Activated CD8-positive, alpha-beta memory T cell treated with anti-CD3 and anti-CD28 coated beads, Interleukin-2, amount 10 ng/mL, durations not matched to agents 7 days and 5 days (primary cell): Measurements from ENCODE around the gene CDH3. TPM values are rescaled to one million over a fixed set of nuclear protein-coding genes. Genes with fewer than 3 reads are reported as not detected.

ENCODE experiments used
- ATAC-seq: fragments of 150-1000 bp; cut with Tn5 transposase; one replicate; pipeline ENCODE4 v1.10.0; 2021; ENCODE audit warnings: moderate library complexity
- CTCF ChIA-PET: fragments of 350-600 bp; sonication (Branson Sonifier 250); formaldehyde crosslinking; loops from one replicate; lab custom pipeline; 2021; ENCODE audit warnings: antibody characterized with exemption; lab: Charles Lee
- DNase-seq: peaks from one replicate; pipeline ENCODE4 v3.0.0-alpha.2; 2020
- H3K27ac Mint-ChIP-seq: one replicate; pipeline ENCODE4 v1.8.0; 2021; ENCODE audit warnings: mild to moderate bottlenecking, mixed read lengths
- H3K27me3 Mint-ChIP-seq: one replicate; pipeline ENCODE4 v1.8.0; 2021; ENCODE audit warnings: mixed read lengths
- H3K36me3 Mint-ChIP-seq: one replicate; pipeline ENCODE4 v1.8.0; 2021; ENCODE audit warnings: mild to moderate bottlenecking, mixed read lengths
- H3K4me1 Mint-ChIP-seq: one replicate; pipeline ENCODE4 v1.8.0; 2021; ENCODE audit warnings: mixed read lengths
- H3K4me3 Mint-ChIP-seq: one replicate; pipeline ENCODE4 v1.8.0; 2021; ENCODE audit warnings: mild to moderate bottlenecking, moderate library complexity, mixed read lengths
- H3K9me3 Mint-ChIP-seq: one replicate; pipeline ENCODE4 v1.8.0; 2022; ENCODE audit warnings: low read depth, mixed read lengths
- total RNA-seq, 2 experiments: library from RNA; stranded (reverse); gene quantifications; one replicate each; pipeline ENCODE4 v1.2.3, GENCODE V29; 2021

CDH3 gene
- total RNA-seq, 2 experiments from 2014 or later: 0.73 TPM; not detected in 1

- ATAC-seq: no peak
- CTCF ChIA-PET: no interaction called here
These were observed 4.1 kb upstream of the CDH3 start for GRCh38 chr16:68640972-68641371.

GRCh38 chr16:68642047-68642435 lies 3.1 kb upstream of the CDH3 start:
- CTCF ChIA-PET: no interaction called here
- no peak overlapping the region for H3K27ac Mint-ChIP-seq
- H3K36me3 Mint-ChIP-seq: peaks cover 3% of the 10 kb centered on the region
- H3K27me3 Mint-ChIP-seq: peaks cover 57% of the 10 kb centered on the region
- H3K4me3 Mint-ChIP-seq: no peak overlapping the region
- H3K4me1 Mint-ChIP-seq: peaks cover 6% of the 10 kb centered on the region
- ATAC-seq (no peak), DNase-seq (no peak)
- peaks cover 5% of the 10 kb centered on the region for H3K9me3 Mint-ChIP-seq

More at GRCh38 chr16:68640972-68641371, 4.1 kb upstream of the CDH3 start:
- Mint-ChIP-seq H3K27me3 (peaks cover 48% of the 10 kb centered on the region), H3K4me3 (no peak overlapping the region), H3K36me3 (peaks cover 3% of the 10 kb centered on the region), H3K9me3 (peaks cover 5% of the 10 kb centered on the region), H3K4me1 (peaks cover 6% of the 10 kb centered on the region), H3K27ac (no peak overlapping the region)
- DNase-seq: no peak

GRCh38 chr16:68642436-68643101 lies 2.5 kb upstream of the CDH3 start:
- no peak for DNase-seq

GRCh38 chr16:68643227-68643626 lies 1.9 kb upstream of the CDH3 start:
- peaks cover 5% of the 10 kb centered on the region for H3K9me3 Mint-ChIP-seq
- CTCF ChIA-PET: no interaction called here
- H3K27ac Mint-ChIP-seq: no peak overlapping the region
- peaks cover 69% of the 10 kb centered on the region for H3K27me3 Mint-ChIP-seq
- no peak for ATAC-seq
- peaks cover 3% of the 10 kb centered on the region for H3K36me3 Mint-ChIP-seq
- H3K4me1 Mint-ChIP-seq: peaks cover 12% of the 10 kb centered on the region
- DNase-seq: no peak
- no peak overlapping the region for H3K4me3 Mint-ChIP-seq

More at GRCh38 chr16:68642436-68643101, 2.5 kb upstream of the CDH3 start:
- Mint-ChIP-seq H3K9me3 (peaks cover 5% of the 10 kb centered on the region), H3K27me3 (peaks cover 62% of the 10 kb centered on the region), H3K4me3 (no peak overlapping the region), H3K27ac (no peak overlapping the region), H3K4me1 (peaks cover 10% of the 10 kb centered on the region), H3K36me3 (peaks cover 3% of the 10 kb centered on the region)
- no peak for ATAC-seq
- CTCF ChIA-PET: no interaction called here

GRCh38 chr16:68643847-68644246 lies 1.3 kb upstream of the CDH3 start:
- H3K4me3 Mint-ChIP-seq: no peak overlapping the region
- DNase-seq: no peak

GRCh38 chr16:68644296-68644695 lies 814 bp upstream of the CDH3 start:
- Mint-ChIP-seq H3K36me3 (peaks cover 3% of the 10 kb centered on the region), H3K27me3 (peaks cover 76% of the 10 kb centered on the region), H3K27ac (no peak overlapping the region), H3K4me1 (peaks cover 12% of the 10 kb centered on the region), H3K9me3 (peaks cover 5% of the 10 kb centered on the region), H3K4me3 (no peak overlapping the region)
- DNase-seq (no peak), ATAC-seq (no peak)
- CTCF ChIA-PET: interaction anchor here (1.3 to 1.5 kb wide), 2 partner anchors 109 to 114 kb away, joined by 3 read pairs; no protein-coding TSS in a partner anchor

More at GRCh38 chr16:68643847-68644246, 1.3 kb upstream of the CDH3 start:
- Mint-ChIP-seq H3K4me1 (peaks cover 12% of the 10 kb centered on the region), H3K27ac (no peak overlapping the region), H3K36me3 (peaks cover 3% of the 10 kb centered on the region), H3K9me3 (peaks cover 5% of the 10 kb centered on the region), H3K27me3 (peaks cover 72% of the 10 kb centered on the region)
- ATAC-seq: no peak
- CTCF ChIA-PET: interaction anchor here (1.3 kb wide), 1 partner anchor 108 kb away, joined by 3 read pairs; no protein-coding TSS in a partner anchor

- H3K4me3 Mint-ChIP-seq: no peak overlapping the region
These were observed 631 bp downstream of the CDH3 start for GRCh38 chr16:68645494-68646388.

GRCh38 chr16:68646953-68647659 lies 2.0 kb downstream of the CDH3 start:
- no peak for ATAC-seq
- Mint-ChIP-seq H3K4me3 (no peak overlapping the region), H3K27me3 (peaks cover 72% of the 10 kb centered on the region), H3K27ac (no peak overlapping the region), H3K9me3 (peaks cover 2% of the 10 kb centered on the region), H3K36me3 (no peaks in the 10 kb centered on the region), H3K4me1 (peaks cover 11% of the 10 kb centered on the region)
- CTCF ChIA-PET: interaction anchor here (1.3 to 1.9 kb wide), 2 partner anchors 117 to 126 kb away, joined by 3 to 6 read pairs; no protein-coding TSS in a partner anchor
- DNase-seq: no peak

More at GRCh38 chr16:68645494-68646388, 631 bp downstream of the CDH3 start:
- peaks cover 78% of the 10 kb centered on the region for H3K27me3 Mint-ChIP-seq
- DNase-seq: no peak
- H3K4me1 Mint-ChIP-seq: peaks cover 12% of the 10 kb centered on the region
- peaks cover 5% of the 10 kb centered on the region for H3K9me3 Mint-ChIP-seq
- no peak for ATAC-seq
- CTCF ChIA-PET: interaction anchor here (1.5 kb wide), 1 partner anchor 115 kb away, joined by 3 read pairs; no protein-coding TSS in a partner anchor
- no peak overlapping the region for H3K27ac Mint-ChIP-seq
- H3K36me3 Mint-ChIP-seq: peaks cover 3% of the 10 kb centered on the region

- DNase-seq: no peak
- peaks cover 6% of the 10 kb centered on the region for H3K4me1 Mint-ChIP-seq
- H3K36me3 Mint-ChIP-seq: no peaks in the 10 kb centered on the region
- H3K27ac Mint-ChIP-seq: no peak overlapping the region
- peaks cover 37% of the 10 kb centered on the region for H3K27me3 Mint-ChIP-seq
- H3K9me3 Mint-ChIP-seq: no peaks in the 10 kb centered on the region
- ATAC-seq: no peak
- no peak overlapping the region for H3K4me3 Mint-ChIP-seq
- CTCF ChIA-PET: no interaction called here
These were observed 6.0 kb downstream of the CDH3 start for GRCh38 chr16:68651136-68651535.

- Mint-ChIP-seq H3K27me3 (peaks cover 21% of the 10 kb centered on the region), H3K4me1 (peaks cover 1% of the 10 kb centered on the region), H3K9me3 (no peaks in the 10 kb centered on the region), H3K4me3 (no peak overlapping the region), H3K36me3 (no peaks in the 10 kb centered on the region), H3K27ac (no peak overlapping the region)
- CTCF ChIA-PET: no interaction called here
- DNase-seq (no peak), ATAC-seq (no peak)
These were observed 7.5 kb downstream of the CDH3 start for GRCh38 chr16:68652659-68653058.

- peaks cover 1% of the 10 kb centered on the region for H3K4me1 Mint-ChIP-seq
- ATAC-seq (no peak), DNase-seq (no peak)
- no peak overlapping the region for H3K4me3 Mint-ChIP-seq
- H3K9me3 Mint-ChIP-seq: no peaks in the 10 kb centered on the region
- H3K27ac Mint-ChIP-seq: no peak overlapping the region
- H3K36me3 Mint-ChIP-seq: no peaks in the 10 kb centered on the region
- CTCF ChIA-PET: no interaction called here
- peaks cover 20% of the 10 kb centered on the region for H3K27me3 Mint-ChIP-seq
These were observed 10.7 kb downstream of the CDH3 start for GRCh38 chr16:68655806-68656205.

GRCh38 chr16:68656751-68657150 lies 11.6 kb downstream of the CDH3 start:
- Mint-ChIP-seq H3K36me3 (no peaks in the 10 kb centered on the region), H3K27me3 (peaks cover 22% of the 10 kb centered on the region), H3K4me1 (peaks cover 1% of the 10 kb centered on the region), H3K4me3 (no peak overlapping the region), H3K9me3 (no peaks in the 10 kb centered on the region), H3K27ac (no peak overlapping the region)
- no peak for DNase-seq
- ATAC-seq: no peak
- CTCF ChIA-PET: no interaction called here
